GM19324 (cell line): ENCODE measurements around the gene SCRN1.
"Not testable (repeated sequence)": the region's sequence is repeated elsewhere in the genome, so short reads cannot be mapped to it uniquely, and the experiment has no call there.

Source experiments
- ATAC-seq: cut with Tn5 transposase; IDR thresholded peaks from one replicate; pipeline ENCODE4 v1.9.1; 2021; ENCODE audit warnings: mild to moderate bottlenecking, moderate library complexity; ENCODE audit not compliant: unreplicated experiment, low FRiP score

SCRN1 gene

DNA sequence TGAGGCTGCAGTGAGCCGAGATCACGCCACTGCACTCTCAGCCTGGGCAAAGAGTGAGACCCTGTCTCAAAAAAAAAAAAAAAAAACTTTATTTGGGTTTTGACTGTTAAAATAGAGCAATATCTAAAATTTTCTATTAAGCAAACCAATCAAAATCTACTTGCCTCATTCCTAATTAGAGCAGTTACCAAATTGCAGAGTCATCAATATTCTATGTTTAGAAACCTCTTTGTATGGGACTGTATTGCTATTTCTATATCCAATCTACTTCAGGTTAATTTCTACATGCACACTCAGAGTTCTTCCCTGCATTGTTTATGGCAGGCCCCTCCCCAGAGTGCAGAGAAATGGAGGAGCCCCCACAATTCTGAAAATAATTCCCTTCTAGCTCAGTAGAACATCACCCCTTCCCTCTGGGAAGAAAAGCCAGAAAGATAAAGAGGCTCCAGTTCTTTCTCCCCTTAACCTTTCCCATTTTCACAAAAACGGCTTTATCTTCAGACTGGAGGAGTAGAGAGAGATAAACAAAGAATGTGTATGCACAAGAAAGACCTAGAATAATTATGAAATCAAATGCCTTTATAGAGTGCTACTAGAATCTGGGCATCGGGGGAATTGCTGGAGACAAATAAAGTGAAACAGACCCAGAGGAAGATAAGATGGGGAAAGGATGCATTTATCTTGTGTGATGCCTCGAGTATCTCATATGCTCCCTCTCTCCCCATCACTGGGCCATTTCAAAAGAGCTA, 17.9 kb downstream of the SCRN1 start:
- no peak for ATAC-seq

DNA sequence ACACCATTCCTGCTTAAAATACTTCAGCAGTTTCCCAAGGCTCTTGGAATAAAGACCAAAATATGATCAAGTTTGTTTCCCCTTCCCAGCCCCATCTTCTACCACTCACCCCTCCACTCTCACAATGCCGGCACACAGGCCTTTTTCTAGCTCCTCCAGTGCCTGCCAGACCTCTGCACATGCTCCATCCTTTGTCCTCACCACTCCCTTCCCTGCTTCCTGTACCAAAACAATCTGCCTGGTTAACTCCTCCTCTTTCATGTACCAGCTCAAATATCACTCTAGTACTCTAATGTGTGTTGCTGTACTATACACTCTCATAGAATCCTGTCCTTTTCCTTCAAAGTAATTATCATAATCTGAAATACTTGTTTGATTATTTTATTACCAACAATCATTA, 19.4 kb downstream of the SCRN1 start:
- ATAC-seq = no peak

DNA sequence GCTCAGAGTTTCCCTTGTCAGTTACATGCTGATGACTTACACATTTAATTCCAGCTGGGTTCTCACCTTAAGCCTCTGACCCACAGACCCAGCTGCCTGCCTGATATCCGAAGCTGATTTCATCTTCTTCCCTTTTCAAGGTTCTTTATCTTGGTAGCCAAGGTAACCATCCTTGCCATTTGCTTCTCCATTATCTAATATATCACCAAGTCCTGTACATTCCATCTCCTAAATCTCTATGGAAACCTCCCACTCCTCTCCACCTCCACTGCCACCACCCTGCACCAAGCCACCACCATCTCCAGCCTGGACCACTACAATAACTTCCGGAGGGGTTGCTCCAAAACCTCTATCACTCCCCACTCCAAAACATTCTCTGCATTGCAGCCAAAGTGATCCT, 19.9 kb downstream of the SCRN1 start:
- no peak for ATAC-seq

DNA sequence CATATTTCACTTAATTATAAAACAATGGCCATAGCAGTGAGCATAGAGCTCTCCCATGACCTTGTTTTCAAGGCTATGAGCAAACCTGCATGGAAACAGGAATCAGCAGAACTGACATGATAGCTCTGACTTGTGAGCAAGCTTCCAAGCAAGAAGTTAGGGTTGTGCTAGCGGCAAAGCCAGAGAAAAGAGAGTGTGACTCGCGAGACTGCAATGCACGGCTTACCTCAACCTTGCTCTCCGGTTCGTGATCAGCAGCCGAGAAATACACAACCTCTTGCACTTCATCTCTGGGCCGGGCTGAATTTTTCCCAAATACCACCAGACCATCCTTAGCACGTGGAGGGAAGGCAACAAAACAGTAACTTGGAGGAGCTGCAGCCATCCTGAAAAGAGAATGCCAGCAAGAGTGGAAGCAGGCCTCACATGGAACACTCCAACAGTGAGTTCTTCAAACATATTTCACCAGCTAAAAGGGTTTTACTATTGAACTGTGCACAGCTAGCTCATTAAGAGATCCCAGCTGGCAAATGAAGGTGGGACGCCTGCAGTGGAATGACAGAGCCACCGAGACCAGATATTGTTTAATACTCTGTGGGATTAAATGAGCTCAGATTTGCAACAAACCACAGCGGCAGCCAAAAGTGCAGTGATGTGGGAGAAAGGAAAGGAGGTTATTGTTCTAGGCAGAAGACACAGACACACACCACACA, 20.8 kb downstream of the SCRN1 start:
- ATAC-seq = no peak

DNA sequence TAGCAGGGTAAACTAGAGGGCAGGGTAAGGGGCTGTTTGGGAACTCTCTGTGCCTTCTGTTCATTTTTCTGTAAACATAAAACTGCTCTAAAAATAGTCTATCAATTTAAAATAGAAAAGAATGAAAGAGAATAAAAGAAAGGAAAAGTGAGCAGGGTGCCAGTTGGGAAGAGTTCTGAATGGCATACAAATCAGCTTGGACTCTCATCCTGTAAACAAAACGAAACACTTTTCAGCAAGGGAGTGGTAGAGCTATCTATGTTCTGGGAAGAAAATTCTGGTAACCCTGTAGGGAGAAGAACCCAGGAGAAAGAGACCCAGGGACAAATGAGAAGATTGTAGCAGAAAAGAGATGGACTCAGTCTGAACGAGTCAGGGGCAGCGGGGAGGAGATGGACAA, 24.6 kb downstream of the SCRN1 start:
- ATAC-seq = no peak

DNA sequence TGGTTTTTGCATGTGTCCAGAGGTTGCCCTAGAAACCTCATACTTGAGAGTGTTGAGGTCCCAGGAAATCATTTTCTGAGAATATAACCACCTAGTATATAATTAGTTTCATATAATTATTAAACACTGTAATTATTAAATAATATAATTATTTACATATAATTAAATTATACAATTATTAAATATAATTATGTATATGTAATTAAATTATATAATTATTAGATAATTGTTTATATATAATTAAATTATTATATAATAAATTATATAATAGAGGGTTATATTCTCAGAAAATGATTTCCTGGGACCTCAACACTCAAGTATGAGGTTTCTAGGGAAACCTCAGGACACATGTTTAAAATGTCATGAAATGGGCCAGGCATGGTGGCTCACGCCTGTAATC, 27.6 kb downstream of the SCRN1 start:
- no peak for ATAC-seq

DNA sequence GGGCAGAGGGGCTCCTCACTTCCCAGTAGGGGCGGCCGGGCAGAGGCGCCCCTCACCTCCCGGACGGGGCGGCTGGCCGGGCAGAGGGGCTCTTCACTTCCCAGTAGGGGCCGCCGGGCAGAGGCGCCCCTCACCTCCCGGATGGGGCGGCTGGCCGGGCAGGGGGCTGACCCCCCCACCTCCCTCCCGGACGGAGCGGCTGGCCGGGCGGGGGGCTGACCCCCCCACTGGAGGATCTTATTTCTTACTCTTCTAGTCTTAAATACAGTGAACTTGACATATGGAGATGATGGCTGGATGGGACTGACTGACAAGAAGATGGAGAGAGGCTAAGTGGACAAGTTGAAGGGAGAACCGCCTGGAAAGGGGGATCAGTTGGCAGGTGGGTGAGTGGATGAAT, 28.0 kb downstream of the SCRN1 start:
- ATAC-seq = not testable (repeated sequence)

DNA sequence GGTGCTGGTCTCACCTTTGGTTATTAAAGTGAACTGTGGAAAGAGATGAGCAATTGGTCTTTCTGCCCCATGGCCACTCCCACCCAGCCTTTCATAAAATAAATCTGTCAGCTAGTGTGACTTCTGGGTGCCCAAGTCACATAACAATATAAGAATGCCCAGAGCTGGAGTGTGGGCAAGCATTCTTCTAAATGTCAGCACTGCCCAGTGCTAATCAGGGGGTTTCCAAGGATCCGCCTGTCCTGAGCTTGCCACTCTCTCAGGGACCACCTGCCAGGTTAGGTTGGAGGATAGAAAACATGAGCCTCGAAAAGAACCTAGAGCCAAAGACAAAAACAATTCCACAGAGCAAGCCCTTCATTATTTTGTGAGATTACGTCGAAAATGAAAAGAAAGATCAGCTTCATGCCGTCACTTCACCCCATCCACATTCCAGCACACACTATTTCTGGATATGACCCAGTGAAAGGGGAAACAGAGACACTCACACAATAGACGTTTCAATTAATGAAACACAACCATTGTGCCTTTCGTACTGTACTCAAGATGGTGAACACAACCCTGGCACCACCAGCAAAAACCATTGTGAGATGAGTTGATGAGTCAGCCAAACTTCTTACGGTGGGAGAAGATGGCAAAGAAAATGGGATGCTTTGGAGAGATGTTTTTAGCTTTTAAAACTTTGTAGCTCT, 30.8 kb downstream of the SCRN1 start:
- no peak for ATAC-seq

DNA sequence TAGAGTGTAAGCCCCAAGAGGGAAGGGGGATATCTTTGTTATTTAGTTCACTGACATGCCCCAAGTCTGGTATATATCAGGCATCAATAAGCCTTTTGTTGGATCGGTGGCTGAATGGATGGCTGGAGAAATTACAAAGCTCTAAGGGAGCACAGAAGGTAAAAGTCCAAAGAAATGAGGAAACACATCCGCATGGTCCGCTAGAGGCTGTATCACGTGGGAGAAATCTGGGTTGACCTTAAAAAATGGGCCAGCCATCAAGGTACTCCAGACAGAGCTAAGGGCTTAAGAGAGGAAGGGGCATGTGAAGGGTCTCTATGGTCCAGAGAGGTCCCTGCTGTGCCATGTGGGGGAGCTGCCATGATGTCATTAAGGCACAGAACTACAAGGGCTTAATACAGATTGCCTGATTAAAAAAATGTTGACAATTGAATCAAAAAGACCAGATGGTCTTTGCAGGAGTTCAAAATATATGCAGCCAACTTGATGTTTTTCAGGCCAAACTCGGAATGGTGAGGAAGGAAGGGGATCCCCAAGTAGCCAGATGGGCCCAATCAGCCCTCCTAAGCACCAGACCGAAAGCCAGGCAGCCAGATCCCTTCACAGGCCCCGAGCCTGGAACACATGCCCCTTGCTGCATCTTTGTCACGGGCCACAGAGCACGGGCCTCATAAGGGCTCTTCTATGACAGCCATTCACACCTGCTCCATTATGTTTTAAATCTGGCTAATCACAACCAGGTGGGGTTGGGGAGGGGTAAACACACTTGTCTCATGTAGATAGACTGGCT, 31.9 kb downstream of the SCRN1 start:
- no peak for ATAC-seq

DNA sequence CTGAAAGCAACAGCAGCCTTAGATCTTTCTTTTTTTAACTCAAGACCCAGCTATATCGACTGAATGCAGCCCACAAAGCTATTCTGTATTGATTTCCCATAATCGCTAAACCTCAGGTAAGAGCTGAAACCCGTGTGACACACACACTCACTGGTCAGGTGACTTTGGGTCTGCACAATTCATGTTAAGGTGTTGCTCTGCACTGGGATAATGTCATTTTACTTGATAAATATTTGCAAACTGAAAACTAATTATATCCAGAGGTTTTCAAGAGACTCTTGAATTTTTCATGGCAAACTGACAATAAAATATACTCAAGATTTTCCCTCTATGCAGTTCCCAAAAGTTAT, 33.1 kb downstream of the SCRN1 start:
- ATAC-seq = no peak

DNA sequence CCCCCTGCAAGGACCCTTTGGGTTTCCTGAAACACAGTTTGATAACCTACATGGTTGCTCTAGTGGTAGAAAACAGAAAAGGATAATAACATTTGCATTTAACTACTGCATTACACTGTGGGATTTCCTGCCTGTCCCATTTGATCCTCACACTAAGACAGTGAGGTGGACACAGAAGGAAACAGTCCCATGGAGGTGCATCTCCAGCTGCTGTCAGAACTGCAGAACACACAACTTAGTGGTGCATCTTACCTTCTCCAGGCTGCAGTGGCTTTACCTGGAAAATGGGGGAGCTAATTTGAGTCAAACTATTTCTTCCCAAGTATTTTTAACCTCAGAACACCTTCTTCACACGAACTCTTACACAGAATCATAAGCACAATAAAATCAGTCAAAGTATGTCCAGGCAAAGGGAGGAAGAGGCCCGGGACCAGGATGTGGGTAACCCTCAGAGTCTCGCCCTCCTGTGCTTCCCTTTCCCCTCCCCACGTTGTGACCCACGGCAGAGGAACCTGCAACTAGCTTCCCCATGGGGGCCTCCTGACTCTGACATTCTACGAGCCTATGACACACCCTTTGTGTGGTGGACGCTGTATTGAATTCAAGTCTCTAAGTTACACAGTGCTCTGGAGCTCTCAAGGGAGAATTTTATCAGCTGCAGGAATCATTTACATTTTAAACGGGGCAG, 33.7 kb downstream of the SCRN1 start:
- no peak for ATAC-seq

DNA sequence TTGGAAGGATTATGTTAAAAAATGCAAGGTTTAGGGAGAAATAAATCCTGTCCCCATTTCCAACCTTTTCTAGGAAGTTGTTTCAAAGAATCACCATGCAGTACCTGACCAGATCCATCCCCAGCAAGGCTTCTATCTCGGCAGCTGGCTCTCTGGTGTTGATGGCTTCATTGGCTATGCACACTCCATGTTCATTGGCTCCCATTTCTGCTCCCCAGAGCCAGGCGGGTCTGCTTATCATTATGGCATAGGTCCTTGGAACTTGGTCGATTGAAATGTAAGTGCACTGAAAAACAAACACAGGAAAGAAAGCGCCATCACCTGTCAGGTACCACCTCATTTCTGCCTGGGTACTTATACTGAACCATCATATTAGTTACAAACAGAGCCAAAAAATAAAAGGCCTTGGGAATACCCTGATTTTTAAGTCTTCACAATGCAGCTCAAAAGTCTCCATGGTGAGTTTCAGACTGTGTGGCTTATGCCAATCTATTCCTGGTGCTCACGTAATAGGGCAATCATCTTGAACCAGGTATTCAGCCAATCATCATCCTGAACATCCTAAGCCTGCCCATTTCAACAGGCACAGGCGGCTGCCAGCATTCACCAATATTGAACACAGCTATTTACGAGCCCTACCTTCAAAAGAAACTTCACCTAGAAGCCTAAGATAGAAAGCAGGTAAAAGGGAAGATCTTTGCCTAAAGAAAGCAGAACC, 34.4 kb downstream of the SCRN1 start:
- ATAC-seq = no peak

DNA sequence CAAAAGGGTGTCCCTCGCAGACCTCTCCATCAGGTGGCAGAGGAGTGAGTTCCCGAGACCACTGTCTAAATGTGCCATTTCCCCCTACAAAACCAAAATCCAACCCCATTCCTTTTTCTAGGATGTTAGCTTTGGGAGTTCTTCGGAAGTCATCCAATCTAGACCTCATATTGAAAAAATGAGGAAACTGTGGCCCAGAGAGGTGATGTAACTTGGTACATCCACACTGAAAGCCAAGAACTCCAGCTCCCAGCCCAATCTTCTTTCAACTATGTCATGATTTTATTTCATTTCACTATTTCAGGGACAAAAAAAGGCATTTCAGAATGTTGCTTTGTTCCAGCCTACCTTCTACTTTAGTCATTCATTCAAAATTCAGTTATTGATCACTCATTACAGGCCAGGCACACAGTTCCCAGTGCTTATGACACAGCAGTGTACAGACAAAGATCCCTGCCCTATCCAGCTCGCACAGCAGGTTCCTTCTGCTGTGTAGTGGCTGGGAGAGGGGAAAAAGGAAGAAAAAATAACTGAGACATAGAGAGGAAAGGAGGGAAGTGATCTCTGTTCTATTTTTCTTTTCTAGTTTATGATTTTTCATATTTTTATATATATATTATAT, 35.8 kb downstream of the SCRN1 start:
- ATAC-seq = no peak

DNA sequence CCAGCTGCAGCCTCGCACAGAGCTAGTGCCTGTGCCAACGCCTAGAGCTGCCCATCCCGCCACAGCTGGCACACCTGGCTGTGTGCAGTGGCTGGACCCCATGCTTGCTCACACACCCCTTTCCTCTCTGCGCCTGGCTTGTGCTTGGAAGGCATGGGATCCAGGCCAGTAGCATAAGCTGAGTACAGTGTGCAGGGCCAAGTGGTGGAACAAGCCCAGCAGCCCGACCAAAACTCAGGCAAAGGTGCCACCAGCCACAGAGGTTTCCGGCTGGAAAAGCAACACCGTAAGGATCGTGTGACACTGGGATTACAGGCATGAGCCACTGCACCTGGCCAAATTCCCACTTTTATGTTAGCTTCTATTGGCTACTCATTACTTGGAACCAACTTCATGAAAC, 38.4 kb downstream of the SCRN1 start:
- no peak for ATAC-seq

DNA sequence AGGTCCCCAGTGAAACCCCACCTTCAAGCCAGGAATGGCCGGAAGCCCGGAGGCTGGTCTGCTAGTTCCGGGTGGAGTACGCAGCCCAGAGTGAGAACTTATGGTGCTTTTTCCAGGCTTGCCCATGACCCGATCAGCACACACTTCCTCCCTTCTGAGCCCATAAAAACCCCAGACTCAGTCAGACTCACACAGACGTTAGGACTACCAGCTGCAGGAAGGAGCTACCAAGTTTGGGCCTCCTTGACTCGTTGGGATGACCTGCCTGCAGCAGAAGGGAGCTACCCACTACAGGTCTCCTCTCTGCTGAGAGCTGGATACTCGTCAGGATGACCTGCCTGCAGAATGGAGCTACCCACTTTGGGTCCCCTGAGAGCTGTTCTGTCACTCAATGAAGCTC, 39.1 kb downstream of the SCRN1 start:
- ATAC-seq = no peak

DNA sequence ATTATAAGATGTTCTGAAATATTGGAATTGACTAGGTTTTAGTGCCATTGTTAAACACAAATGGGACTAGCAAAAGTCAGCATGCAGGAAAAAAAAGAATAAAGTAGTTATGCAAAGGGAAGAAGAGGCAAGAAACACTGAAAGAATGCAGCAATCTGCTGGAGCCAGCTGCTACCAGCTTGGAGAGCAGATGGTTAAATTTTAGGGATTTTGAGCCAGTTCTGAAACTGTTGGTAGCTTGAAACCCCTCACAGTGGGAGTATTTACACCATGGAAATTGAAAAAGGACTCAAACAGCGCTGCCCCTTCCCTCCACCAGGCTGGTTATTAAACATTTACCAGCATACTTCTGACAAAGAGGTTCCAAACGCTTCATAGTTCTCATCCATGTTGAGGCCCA, 41.0 kb downstream of the SCRN1 start:
- ATAC-seq = no peak

DNA sequence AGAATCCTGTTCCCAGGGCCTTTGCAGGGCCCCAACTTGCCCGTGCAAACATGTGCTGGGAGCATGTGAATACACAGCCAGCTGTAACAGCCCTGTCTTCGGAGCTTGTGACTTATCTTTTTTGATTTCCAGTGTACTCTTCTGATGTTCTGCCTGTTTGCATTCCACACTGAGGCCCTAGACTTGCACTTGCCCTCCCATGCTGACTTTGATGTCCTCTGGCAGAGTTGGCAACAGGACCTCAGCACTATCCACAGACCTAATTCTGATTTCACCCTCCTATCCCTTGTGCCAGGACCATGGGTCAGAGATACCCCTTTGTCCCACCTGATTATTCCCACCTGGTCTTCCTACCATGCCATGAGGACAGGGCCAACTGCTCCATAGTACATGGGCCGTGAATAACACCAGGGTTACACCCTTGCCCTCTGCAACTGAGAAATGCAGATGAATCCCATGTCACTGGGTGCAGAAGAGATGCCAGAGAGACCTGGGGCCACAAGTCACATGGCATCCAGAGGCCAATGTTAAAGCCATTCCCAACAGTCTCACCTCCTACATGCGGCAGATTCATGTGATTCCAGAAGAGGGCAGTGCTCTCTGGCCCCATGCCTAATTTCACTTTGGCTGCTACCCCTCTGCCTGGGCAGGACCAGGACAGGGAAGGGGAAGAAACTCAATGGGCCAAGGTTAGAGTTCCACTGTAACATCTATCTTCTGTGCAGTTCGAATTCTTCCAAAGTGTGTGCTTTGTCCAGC, 43.0 kb downstream of the SCRN1 start:
- ATAC-seq = no peak

DNA sequence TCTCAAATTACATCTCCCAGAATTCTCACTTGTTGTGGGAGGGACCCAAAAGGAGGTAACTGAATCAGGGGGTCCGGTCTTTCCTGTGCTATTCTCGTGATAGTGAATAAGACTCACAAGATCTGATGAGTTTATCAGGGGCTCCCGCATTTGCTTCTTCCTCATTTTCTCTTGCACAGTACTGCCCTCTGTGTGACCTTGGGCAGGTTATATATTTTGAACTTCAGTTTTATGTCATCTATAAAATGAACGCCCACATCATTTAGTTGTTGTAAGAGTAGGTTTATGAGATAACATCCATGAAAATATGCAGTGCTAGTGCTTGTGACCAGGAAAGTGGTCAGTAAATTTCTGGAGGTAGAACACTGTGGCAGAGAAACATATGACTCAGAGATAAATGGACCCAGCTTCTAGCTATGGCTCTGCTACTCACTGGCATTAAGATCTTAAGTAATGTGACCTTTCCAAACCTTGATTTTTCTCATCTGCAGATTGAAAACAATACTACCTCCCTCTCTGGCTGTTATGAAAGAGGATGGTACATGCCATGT, 44.3 kb downstream of the SCRN1 start:
- ATAC-seq = no peak
